IMR-90 (cell line): ENCODE data around the gene CDC14A. TPM values are rescaled to one million over a fixed set of nuclear protein-coding genes. Genes with fewer than 3 reads are reported as not detected.

ENCODE experiments used
- ATAC-seq: fragments of 200-7000 bp; cut with Tn5 transposase; 2 replicates; pipeline ENCODE4 v1.9.1; 2020; ENCODE audit warnings: low read depth, mild to moderate bottlenecking, moderate library complexity
- BruUV-seq: library from RNA; stranded (reverse); fragments of 400-500 nt; replicated peaks from 2 replicates; lab custom pipeline; 2021; lab: Mats Ljungman, UMichigan
- CTCF ChIA-PET: fragments of 300-600 bp; formaldehyde crosslinking; extraction: SDS; loops from one replicate; lab custom pipeline; 2021; ENCODE audit warnings: antibody characterized with exemption; lab: Yijun Ruan, JAX
- POLR2A ChIA-PET: fragments of 300-600 bp; sonication (Branson Sonifier 250); formaldehyde crosslinking; loops from one replicate; lab custom pipeline; 2022; ENCODE audit warnings: antibody characterized with exemption; ENCODE audit not compliant: unreplicated experiment; lab: Charles Lee
- DNase-seq: peaks from one replicate; pipeline ENCODE4 v3.0.0; 2013
- H2AFZ ChIP-seq: replicated peaks from 2 replicates; pipeline ENCODE3; 2013; ENCODE audit warnings: low read length, mild to moderate bottlenecking; ENCODE audit not compliant: poor library complexity
- H2AK5ac ChIP-seq: 2 replicates; pipeline ENCODE4 v1.6.1; 2013; ENCODE audit warnings: low read depth, low read length, inconsistent platforms
- H2AK9ac ChIP-seq: replicated peaks from 2 replicates; pipeline ENCODE3; 2013; ENCODE audit warnings: mild to moderate bottlenecking, low read depth, low read length, moderate library complexity; ENCODE audit not compliant: poor library complexity
- H2BK120ac ChIP-seq: 2 replicates; pipeline ENCODE4 v1.6.1; 2013; ENCODE audit warnings: low read depth, low read length, inconsistent platforms
- H2BK15ac ChIP-seq: 3 replicates; pipeline ENCODE4 v1.6.1; 2013; ENCODE audit warnings: low read depth, low read length, inconsistent platforms
- H2BK20ac ChIP-seq: 2 replicates; pipeline ENCODE4 v1.6.1; 2013; ENCODE audit warnings: low read depth, mild to moderate bottlenecking, inconsistent platforms, low read length, moderate library complexity
- H2BK5ac ChIP-seq: 2 replicates; pipeline ENCODE4 v1.6.1; 2013; ENCODE audit warnings: mild to moderate bottlenecking, low read depth, low read length, inconsistent platforms; ENCODE audit not compliant: poor library complexity, severe bottlenecking
- H3K14ac ChIP-seq: replicated peaks from 2 replicates; pipeline ENCODE4 v1.6.1; 2013; ENCODE audit warnings: low read depth, low read length, inconsistent platforms
- H3K18ac ChIP-seq: 2 replicates; pipeline ENCODE4 v1.6.1; 2013; ENCODE audit warnings: low read depth, low read length, control low read depth
- H3K23ac ChIP-seq: 2 replicates; pipeline ENCODE4 v1.6.1; 2013; ENCODE audit warnings: low read depth, low read length, inconsistent platforms
- H3K27ac ChIP-seq: 2 replicates; pipeline ENCODE4 v1.5.1; 2013; ENCODE audit warnings: mild to moderate bottlenecking, control low read depth, low read length; ENCODE audit not compliant: insufficient read depth
- H3K27me3 ChIP-seq: 2 replicates; pipeline ENCODE4 v1.6.1; 2013; ENCODE audit warnings: low read length; ENCODE audit not compliant: control insufficient read depth, insufficient read depth
- H3K36me3 ChIP-seq: 2 replicates; pipeline ENCODE4 v1.6.1; 2013; ENCODE audit warnings: low read length, mixed read lengths; ENCODE audit not compliant: control insufficient read depth, insufficient read depth
- H3K4ac ChIP-seq: 2 replicates; pipeline ENCODE4 v1.6.1; 2013; ENCODE audit warnings: low read depth, low read length, inconsistent platforms
- H3K4me1 ChIP-seq: 2 replicates; pipeline ENCODE4 v1.6.1; 2013; ENCODE audit warnings: low read length, mixed read lengths; ENCODE audit not compliant: control insufficient read depth, insufficient read depth
- H3K4me2 ChIP-seq: 2 replicates; pipeline ENCODE4 v1.6.1; 2013; ENCODE audit warnings: low read depth, mild to moderate bottlenecking, control low read depth, low read length, moderate library complexity
- H3K4me3 ChIP-seq: 2 replicates; pipeline ENCODE4 v1.5.1; 2013; ENCODE audit warnings: low read depth, mild to moderate bottlenecking, control low read depth, low read length, moderate library complexity; ENCODE audit not compliant: insufficient read depth
- H3K56ac ChIP-seq: 2 replicates; pipeline ENCODE4 v1.6.1; 2013; ENCODE audit warnings: low read length, inconsistent platforms; ENCODE audit not compliant: insufficient read depth; ENCODE audit errors: extremely low read depth
- H3K79me1 ChIP-seq, 2 experiments: 2 replicates each; pipeline ENCODE4 v1.6.1; 2013; ENCODE audit warnings: low read length in 2 of 2, inconsistent platforms in 1 of 2, low read depth in 1 of 2
- H3K9ac ChIP-seq: 2 replicates; pipeline ENCODE4 v1.6.1; 2013; ENCODE audit warnings: low read depth, low read length, control low read depth
- H3K9me1 ChIP-seq: 2 replicates; pipeline ENCODE4 v1.6.1; 2013; ENCODE audit warnings: low read length, inconsistent platforms; ENCODE audit not compliant: insufficient read depth
- H3K9me3 ChIP-seq: 2 replicates; pipeline ENCODE4 v1.6.1; 2013; ENCODE audit warnings: low read length; ENCODE audit not compliant: control insufficient read depth, insufficient read depth
- H4K20me1 ChIP-seq: 2 replicates; pipeline ENCODE4 v1.6.1; 2013; ENCODE audit warnings: low read length, inconsistent platforms; ENCODE audit not compliant: insufficient read depth
- H4K5ac ChIP-seq: 2 replicates; pipeline ENCODE4 v1.6.1; 2013; ENCODE audit warnings: mild to moderate bottlenecking, low read depth, low read length, control low read depth
- H4K8ac ChIP-seq, 2 experiments: 2 replicates each; pipeline ENCODE4 v1.6.1; 2013; ENCODE audit warnings: low read depth in 2 of 2, low read length in 2 of 2, control low read depth in 1 of 2, inconsistent platforms in 1 of 2
- H4K91ac ChIP-seq: 2 replicates; pipeline ENCODE4 v1.6.1; 2013; ENCODE audit warnings: low read depth, low read length, inconsistent platforms; ENCODE audit not compliant: insufficient read depth
- BHLHE40 ChIP-seq: fragments of 150-350 bp; IDR thresholded peaks from 2 replicates; pipeline ENCODE4 v1.6.1; 2016; ENCODE audit warnings: mild to moderate bottlenecking, low read depth, low read length
- CEBPB ChIP-seq: IDR thresholded peaks from 2 replicates; pipeline ENCODE4 v1.6.1; 2012; ENCODE audit warnings: low read depth, low read length, improper control_type of control experiment
- POLR2A ChIP-seq: IDR thresholded peaks from 2 replicates; pipeline ENCODE4 v1.6.1; 2012; ENCODE audit warnings: mild to moderate bottlenecking, low read depth, low read length
- RCOR1 ChIP-seq: IDR thresholded peaks from 2 replicates; pipeline ENCODE4 v1.6.1; 2012; ENCODE audit warnings: mild to moderate bottlenecking, low read length, improper control_type of control experiment; ENCODE audit not compliant: insufficient replicate concordance
- RFX5 ChIP-seq: IDR thresholded peaks from 2 replicates; pipeline ENCODE4 v1.8.0; 2012; ENCODE audit warnings: low read depth, mild to moderate bottlenecking, low read length, moderate library complexity
- SMC3 ChIP-seq: fragments of 150-350 bp; IDR thresholded peaks from 2 replicates; pipeline ENCODE4 v1.6.1; 2016; ENCODE audit warnings: low read depth, mild to moderate bottlenecking, antibody characterized with exemption, low read length, moderate library complexity
- dilution Hi-C: fragments of 300-500 bp; cut with HindIII; formaldehyde crosslinking; loops from one replicate; pipeline ENCODE4 v1.14.3; 2018; ENCODE audit warnings: low sequenced_read_pairs; ENCODE audit not compliant: unreplicated experiment
- in situ Hi-C: fragments of 300-500 bp; cut with MboI; formaldehyde crosslinking; loops from 3 replicates; pipeline ENCODE4 v1.14.3; 2019; ENCODE audit warnings: low sequenced_read_pairs, inconsistent platforms, mixed read lengths
- intact Hi-C: fragments of 100-400 bp; cut with micrococcal nuclease; formaldehyde crosslinking; loops from 2 replicates; pipeline ENCODE4 v1.10.0; 2022
- polyA plus RNA-seq, 3 experiments: library from polyadenylated mRNA; depleted of rRNA; stranded (reverse); fragments of >200 nt; gene quantifications; 2 replicates each; pipeline ENCODE4 v1.2.3, GENCODE V29; 2012; ENCODE audit warnings: low replicate concordance in 1 of 3
- total RNA-seq: library from RNA; depleted of rRNA; stranded (reverse); fragments of >200 nt; gene quantifications from 2 replicates; pipeline ENCODE4 v1.2.3, GENCODE V29; 2012

CDC14A gene
- total and polyA plus RNA-seq, 2 of the 4 experiments (the other 2 are of a cell fraction): 1.7 to 3.0 TPM

GRCh38 chr1:100445565-100445964, 93.3 kb downstream of the CDC14A start:
- Histone ChIP-seq H3K4me2 (no peak overlapping the region), H2BK15ac (no peak overlapping the region), H3K36me3 (no peaks in the 10 kb centered on the region), H3K27ac (no peak overlapping the region), H2AK5ac (no peak overlapping the region), H4K5ac (no peak overlapping the region), H3K79me1 (no peaks in the 10 kb centered on the region), H3K4ac (no peak overlapping the region), H3K9me1 (0 out of 2 replicates have a peak, but pooled peaks cover 2% of the 10 kb centered on the region), H3K27me3 (no peaks in the 10 kb centered on the region), H2AK9ac (no peak overlapping the region), H3K14ac (no peak overlapping the region), H3K9ac (no peak overlapping the region), H3K18ac (no peak overlapping the region), H4K20me1 (no peaks in the 10 kb centered on the region), H3K23ac (no peak overlapping the region), H2BK5ac (no peak overlapping the region), H2BK120ac (no peak overlapping the region), H2AFZ (no peak overlapping the region), H2BK20ac (no peak overlapping the region), H3K9me3 (no peaks in the 10 kb centered on the region), H4K8ac (no peak overlapping the region), H3K56ac (no peak overlapping the region), H4K91ac (no peak overlapping the region), H3K4me3 (no peak overlapping the region), H3K4me1 (peaks cover 4% of the 10 kb centered on the region; the same call in 1 of the 2 replicates)
- no TSS peak for BruUV-seq
- no peak for ATAC-seq
- in situ Hi-C loops: no loop called here
- DNase-seq: no peak
- TF ChIP-seq RFX5 (no peak), POLR2A (no peak), SMC3 (no peak), BHLHE40 (no peak), CEBPB (no peak), RCOR1 (no peak)
- ChIA-PET POLR2A (no interaction called here), CTCF (no interaction called here)
- intact Hi-C loops: no loop called here
- dilution Hi-C loops: no loop called here
